Loucy (cell line): ENCODE measurements around the gene IDS.
"Not testable (repeated sequence)": the region's sequence is repeated elsewhere in the genome, so short reads cannot be mapped to it uniquely, and the experiment has no call there.

Experiments
- H2AFZ ChIP-seq: fragments of 200-600 bp; sonication (generic); 2 replicates; pipeline ENCODE4 v1.6.0; 2016; ENCODE audit warnings: antibody characterized with exemption, mild to moderate bottlenecking, low read length, moderate library complexity
- H3F3A ChIP-seq: fragments of 200-600 bp; 2 replicates; pipeline ENCODE4 v1.6.0; 2016; ENCODE audit warnings: antibody characterized with exemption, low read depth, mild to moderate bottlenecking
- H3K27me3 ChIP-seq: fragments of 200-600 bp; sonication (generic); 2 replicates; pipeline ENCODE4 v1.6.1; 2014; ENCODE audit warnings: low read length, mild to moderate bottlenecking; ENCODE audit not compliant: insufficient read depth, poor library complexity, severe bottlenecking
- H3K36me3 ChIP-seq: fragments of 200-600 bp; sonication (generic); 2 replicates; pipeline ENCODE4 v1.6.1; 2016; ENCODE audit warnings: low read length; ENCODE audit not compliant: insufficient read depth
- H3K4me1 ChIP-seq: fragments of 200-600 bp; sonication (generic); 2 replicates; pipeline ENCODE4 v1.5.1; 2014; ENCODE audit warnings: low read length, mild to moderate bottlenecking; ENCODE audit not compliant: insufficient read depth, poor library complexity, severe bottlenecking
- H3K4me2 ChIP-seq: fragments of 200-600 bp; sonication (generic); 2 replicates; pipeline ENCODE4 v1.6.0; 2014; ENCODE audit warnings: antibody characterized with exemption, low read length, low read depth, mild to moderate bottlenecking; ENCODE audit not compliant: poor library complexity, severe bottlenecking
- H3K4me3 ChIP-seq: fragments of 200-600 bp; sonication (generic); 2 replicates; pipeline ENCODE4 v1.5.1; 2014; ENCODE audit warnings: low read length, mild to moderate bottlenecking, mixed read lengths; ENCODE audit not compliant: poor library complexity, severe bottlenecking
- H3K79me2 ChIP-seq: fragments of 200-600 bp; sonication (generic); 2 replicates; pipeline ENCODE4 v1.6.1; 2014; ENCODE audit warnings: low read length; ENCODE audit not compliant: insufficient read depth
- H3K9ac ChIP-seq: fragments of 200-600 bp; sonication (generic); 2 replicates; pipeline ENCODE4 v1.6.0; 2014; ENCODE audit warnings: mild to moderate bottlenecking, low read depth, low read length, moderate library complexity; ENCODE audit not compliant: poor library complexity, severe bottlenecking
- H3K9me2 ChIP-seq: fragments of 200-600 bp; sonication (generic); replicated peaks from 2 replicates; pipeline ENCODE4 v1.6.1; 2016; ENCODE audit warnings: low read depth, low read length, mixed read lengths
- H3K9me3 ChIP-seq: fragments of 200-600 bp; sonication (generic); 2 replicates; pipeline ENCODE4 v1.6.1; 2014; ENCODE audit warnings: mild to moderate bottlenecking, antibody characterized with exemption, low read length, low read depth; ENCODE audit not compliant: insufficient read depth
- H4K20me1 ChIP-seq: fragments of 200-600 bp; sonication (generic); 2 replicates; pipeline ENCODE4 v1.6.0; 2014; ENCODE audit warnings: antibody characterized with exemption, low read length, mild to moderate bottlenecking; ENCODE audit not compliant: insufficient read depth, poor library complexity, severe bottlenecking
- EZH2phosphoT487 ChIP-seq: fragments of 200-600 bp; IDR thresholded peaks from 2 replicates; pipeline ENCODE4 v1.6.1; 2018; ENCODE audit warnings: antibody characterized with exemption, mild to moderate bottlenecking, moderate library complexity, borderline replicate concordance
- TF ChIP-seq, protein P1 (sequence below): fragments of 200-600 bp; sonication (generic); conservative IDR thresholded peaks from 2 replicates; pipeline ENCODE4 v1.5.1; 2014; ENCODE audit warnings: mild to moderate bottlenecking, antibody characterized with exemption, low read length

IDS gene

DNA sequence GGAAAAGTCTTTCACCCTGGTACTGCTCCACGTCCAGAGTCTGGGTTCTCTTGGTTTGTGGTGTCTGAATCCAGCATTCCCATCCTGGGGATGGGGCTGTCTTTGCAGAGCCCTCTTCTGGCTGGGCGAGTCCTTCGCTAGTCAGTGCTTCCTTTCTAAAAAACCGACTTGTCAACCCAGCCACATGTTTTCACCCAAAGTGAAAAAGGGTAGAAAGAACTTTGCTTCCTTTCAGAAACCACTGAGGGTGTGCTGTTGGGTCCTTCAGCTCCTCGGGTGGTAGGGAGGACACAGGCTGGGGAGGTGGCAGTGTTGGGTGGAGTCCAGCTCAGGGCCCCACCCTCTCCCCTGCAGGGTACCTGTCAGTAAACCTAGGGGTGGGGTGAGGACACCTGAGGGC lies 20.8 kb upstream of the IDS start:
- H3K36me3 ChIP-seq, H3K9me2 ChIP-seq, H3K4me3 ChIP-seq, H3K9ac ChIP-seq, H3K27me3 ChIP-seq, H3K4me2 ChIP-seq, H4K20me1 ChIP-seq, H3K9me3 ChIP-seq, H3F3A ChIP-seq, H2AFZ ChIP-seq, H3K79me2 ChIP-seq: not testable (repeated sequence)
- peaks cover 13% of the 10 kb centered on the region for H3K4me1 ChIP-seq

- not testable (repeated sequence) for H3F3A ChIP-seq, H3K4me2 ChIP-seq, H3K79me2 ChIP-seq, H2AFZ ChIP-seq, H3K9ac ChIP-seq, H4K20me1 ChIP-seq, H3K9me3 ChIP-seq, H3K27me3 ChIP-seq, H3K9me2 ChIP-seq, H3K36me3 ChIP-seq
- peaks cover 17% of the 10 kb centered on the region for H3K4me1 ChIP-seq
- peak overlapping the region; percentile 44 for H3K4me3 ChIP-seq
These were observed 20.3 kb upstream of the IDS start for GRCh38 chrX:149525389-149525788.

DNA sequence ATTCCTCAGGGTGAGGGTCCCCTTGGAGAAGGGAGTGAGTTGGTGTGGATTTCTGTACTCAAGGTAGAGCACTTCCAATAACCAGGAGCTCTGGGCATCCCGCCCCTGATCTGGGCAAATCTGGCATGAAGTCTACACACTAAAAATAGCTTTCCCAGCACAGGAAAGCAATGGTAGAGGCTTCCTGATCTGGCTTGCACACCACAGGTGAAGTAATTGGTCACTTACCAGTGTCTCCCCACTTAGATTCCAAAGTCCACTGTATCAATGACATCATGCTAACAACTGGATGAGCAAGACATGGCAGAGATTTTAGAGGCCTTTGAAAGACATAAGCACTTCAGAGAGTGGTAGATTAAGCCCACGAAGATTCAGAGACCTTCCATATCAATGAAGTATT lies 17.8 kb upstream of the IDS start:
- Histone ChIP-seq H2AFZ (no peak overlapping the region), H3K4me2 (no peak overlapping the region), H3F3A (no peaks in the 10 kb centered on the region), H3K4me3 (no peak overlapping the region), H3K79me2 (no peaks in the 10 kb centered on the region), H3K9ac (no peak overlapping the region), H4K20me1 (no peaks in the 10 kb centered on the region), H3K4me1 (peaks cover 20% of the 10 kb centered on the region), H3K9me3 (no peaks in the 10 kb centered on the region), H3K9me2 (no peaks in the 10 kb centered on the region), H3K27me3 (no peaks in the 10 kb centered on the region), H3K36me3 (no peaks in the 10 kb centered on the region)
- TF ChIP-seq EZH2phosphoT487 = no peak
- TF ChIP-seq, protein P1, sequence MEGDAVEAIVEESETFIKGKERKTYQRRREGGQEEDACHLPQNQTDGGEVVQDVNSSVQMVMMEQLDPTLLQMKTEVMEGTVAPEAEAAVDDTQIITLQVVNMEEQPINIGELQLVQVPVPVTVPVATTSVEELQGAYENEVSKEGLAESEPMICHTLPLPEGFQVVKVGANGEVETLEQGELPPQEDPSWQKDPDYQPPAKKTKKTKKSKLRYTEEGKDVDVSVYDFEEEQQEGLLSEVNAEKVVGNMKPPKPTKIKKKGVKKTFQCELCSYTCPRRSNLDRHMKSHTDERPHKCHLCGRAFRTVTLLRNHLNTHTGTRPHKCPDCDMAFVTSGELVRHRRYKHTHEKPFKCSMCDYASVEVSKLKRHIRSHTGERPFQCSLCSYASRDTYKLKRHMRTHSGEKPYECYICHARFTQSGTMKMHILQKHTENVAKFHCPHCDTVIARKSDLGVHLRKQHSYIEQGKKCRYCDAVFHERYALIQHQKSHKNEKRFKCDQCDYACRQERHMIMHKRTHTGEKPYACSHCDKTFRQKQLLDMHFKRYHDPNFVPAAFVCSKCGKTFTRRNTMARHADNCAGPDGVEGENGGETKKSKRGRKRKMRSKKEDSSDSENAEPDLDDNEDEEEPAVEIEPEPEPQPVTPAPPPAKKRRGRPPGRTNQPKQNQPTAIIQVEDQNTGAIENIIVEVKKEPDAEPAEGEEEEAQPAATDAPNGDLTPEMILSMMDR = no peak

DNA sequence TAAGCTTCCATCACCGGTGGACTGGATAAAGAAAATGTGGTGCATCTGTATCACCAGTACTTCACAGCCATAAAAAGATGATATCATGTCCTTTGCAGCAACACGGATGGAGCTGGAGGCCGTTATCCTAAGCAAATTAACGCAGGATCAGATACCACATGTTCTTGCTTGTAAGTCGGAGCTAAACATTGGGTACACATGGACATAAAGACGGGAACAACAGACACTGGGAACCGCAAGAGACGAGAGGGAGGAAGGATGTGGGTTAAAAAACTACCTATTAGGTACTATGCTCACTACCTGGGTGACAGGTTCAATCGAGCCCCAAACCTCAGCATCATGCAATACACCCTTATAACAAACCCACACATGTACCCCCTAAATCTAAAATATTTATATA lies 16.3 kb upstream of the IDS start:
- no peak overlapping the region for H2AFZ ChIP-seq
- H3K4me1 ChIP-seq = peaks cover 20% of the 10 kb centered on the region
- no peaks in the 10 kb centered on the region for H3K9me3 ChIP-seq
- peak overlapping the region; percentile 55 for H3K9ac ChIP-seq
- H3K36me3 ChIP-seq = no peaks in the 10 kb centered on the region
- no peaks in the 10 kb centered on the region for H4K20me1 ChIP-seq
- no peaks in the 10 kb centered on the region for H3K27me3 ChIP-seq
- no peaks in the 10 kb centered on the region for H3F3A ChIP-seq
- H3K79me2 ChIP-seq = no peaks in the 10 kb centered on the region
- H3K4me2 ChIP-seq = peak overlapping the region; percentile 58
- H3K4me3 ChIP-seq = peak overlapping the region; percentile 51
- no peaks in the 10 kb centered on the region for H3K9me2 ChIP-seq
- no peak for TF ChIP-seq EZH2phosphoT487
- TF ChIP-seq, protein P1 = no peak

DNA sequence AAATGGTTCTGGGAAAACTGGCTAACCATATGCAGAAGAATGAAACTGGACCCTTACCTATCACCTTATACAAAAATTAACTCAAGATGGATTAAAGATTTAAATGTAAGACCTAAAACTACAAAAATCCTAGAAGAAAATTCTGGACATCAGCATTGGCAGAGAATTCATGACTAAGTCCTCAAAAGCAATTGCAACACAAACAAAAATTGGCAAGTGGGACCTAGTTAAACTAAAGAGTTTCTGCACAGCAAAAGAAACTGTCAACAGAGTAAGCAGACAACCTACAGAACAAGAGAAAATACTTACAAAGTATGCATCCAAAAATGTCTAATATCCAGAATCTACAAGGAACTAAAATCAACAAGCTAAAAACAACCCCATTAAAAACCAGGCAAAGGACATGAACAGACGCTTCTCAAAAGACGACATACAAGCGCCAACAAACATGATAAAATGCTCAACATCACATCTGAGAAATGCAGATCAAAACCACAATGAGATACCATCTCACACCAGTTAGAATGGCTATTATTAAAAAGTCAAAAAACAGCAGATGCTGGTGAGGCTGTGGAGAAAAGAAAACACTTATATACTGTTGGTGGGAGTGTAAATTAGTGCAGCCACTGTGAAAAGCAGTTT lies 15.7 kb upstream of the IDS start:
- not testable (repeated sequence) for H3K9me3 ChIP-seq, H2AFZ ChIP-seq
- H3K4me2 ChIP-seq = peak overlapping the region; percentile 58

More for the DNA sequence above, 15.7 kb upstream of the IDS start:
- Histone ChIP-seq H3K4me1 (peaks cover 20% of the 10 kb centered on the region), H3K4me3 (peak overlapping the region; percentile 51), H3K9ac (peak overlapping the region; percentile 55)
- not testable (repeated sequence) for H3K79me2 ChIP-seq, H3K27me3 ChIP-seq, H4K20me1 ChIP-seq, H3K9me2 ChIP-seq, H3F3A ChIP-seq, H3K36me3 ChIP-seq
